Measurements from ENCODE around the gene SLC66A2.

SLC66A2 gene

DNA sequence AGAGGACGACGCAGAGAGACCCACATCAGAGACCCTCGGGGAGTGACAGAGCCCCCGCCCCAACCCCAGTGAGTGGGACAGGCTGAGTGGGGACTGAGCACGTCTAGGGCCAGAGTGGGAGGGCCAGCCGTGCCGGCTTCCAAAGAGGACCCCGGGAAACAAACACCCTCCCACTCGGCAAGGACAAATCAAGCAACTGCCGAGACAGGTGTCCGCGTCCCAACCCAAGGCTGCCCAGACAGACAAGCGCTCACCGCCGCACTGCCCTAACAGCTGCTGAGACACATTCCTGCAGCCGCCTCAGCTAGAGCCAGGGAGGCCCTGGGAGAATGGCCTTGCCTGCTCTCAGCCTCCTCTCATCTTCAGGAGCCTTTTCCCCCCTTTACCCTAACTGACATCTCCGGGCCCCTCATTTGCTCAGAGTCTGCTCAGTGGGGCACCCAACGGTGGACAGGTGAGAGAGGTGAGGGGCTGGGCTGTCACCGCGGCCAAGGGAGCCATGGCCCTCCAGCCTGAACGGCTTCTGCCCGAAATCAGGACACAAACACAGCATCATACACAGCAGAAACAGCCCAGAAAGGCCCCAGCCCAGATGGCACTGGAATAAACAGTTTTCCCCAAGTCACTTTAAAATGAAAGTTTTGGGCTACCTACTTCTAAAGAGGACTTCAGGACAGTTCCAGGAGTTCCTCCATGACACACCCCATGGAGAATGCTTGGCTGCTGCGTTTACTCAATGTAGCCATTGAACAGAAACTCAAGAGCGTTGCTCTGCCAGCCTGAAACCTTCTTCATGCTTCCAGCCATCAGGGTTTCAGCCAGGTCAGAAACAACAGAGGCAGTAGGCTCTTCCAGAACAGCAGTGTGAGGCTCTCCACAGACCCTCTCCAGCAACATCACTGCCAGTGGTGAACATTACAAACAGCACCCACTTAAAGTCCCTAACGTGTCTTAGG lies 23.6 kb downstream of the SLC66A2 start:
- DNase-seq, result peak in 17 of 42 donors; percentile 0 to 30 (median 9)
- intact Hi-C loops (cut with DNase I), result no loop called here

DNA sequence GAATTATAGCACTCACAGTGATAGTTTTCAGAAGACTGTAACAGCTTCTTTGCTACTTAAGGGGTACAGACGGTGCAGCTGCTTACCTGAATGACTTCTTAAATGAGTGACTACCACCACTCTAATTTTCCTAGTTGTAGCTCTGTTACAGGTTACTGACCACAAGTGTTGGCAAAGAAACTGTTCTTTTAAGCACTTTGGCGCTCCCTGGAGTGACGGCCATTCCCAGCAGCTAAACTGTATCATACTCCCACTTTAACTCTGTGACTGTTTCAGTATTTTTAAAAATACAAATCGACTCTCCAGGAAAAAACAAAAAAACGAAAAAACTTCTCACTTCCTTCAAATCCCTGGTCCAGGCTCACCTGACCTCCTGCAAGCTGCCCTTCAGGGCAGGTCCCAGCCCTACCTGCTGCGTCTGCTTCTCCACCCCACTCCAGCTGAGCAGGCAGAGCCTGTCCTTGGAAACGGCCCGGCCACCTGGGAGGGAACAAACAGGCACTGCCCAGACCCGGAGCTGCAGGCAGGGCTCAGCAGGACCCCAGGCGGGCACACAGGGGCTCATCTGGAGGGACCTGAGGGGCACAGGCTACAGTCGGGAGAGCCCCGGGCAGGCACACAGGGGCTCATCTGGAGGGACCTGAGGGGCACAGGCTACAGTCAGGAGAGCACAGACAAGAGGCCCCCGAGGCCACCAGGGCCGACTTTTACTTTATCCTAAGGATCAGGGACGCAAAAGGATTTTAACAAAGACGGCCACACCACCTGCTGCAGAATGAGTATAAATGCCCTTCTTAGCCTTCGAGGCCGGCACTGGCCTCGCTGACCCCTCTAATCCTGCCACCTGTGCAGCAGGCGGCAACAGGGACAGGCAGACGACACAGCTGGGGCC lies 24.5 kb downstream of the SLC66A2 start:
- intact Hi-C loops (cut with DNase I), result no loop called here
- peak in 18 of 42 donors; percentile 1 to 39 (median 6) for DNase-seq

DNA sequence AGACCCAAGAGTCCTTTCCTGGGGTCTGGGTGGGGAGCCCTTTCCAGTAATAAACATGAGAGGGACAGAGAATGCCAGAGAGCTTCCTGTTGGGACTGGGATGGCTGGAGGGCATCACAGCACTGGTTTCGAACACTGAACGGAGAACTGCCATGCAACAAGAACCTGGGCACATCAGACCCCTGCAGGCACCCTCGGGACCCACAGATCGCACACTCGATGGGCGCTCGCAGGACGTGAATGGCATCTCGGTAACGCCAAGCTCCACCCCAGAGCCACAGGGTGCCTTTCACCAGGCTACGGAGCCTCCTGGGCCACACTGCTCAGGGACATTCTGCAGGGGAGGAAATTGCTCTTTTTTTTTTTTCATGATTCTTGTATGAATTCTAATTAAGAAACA lies 25.1 kb downstream of the SLC66A2 start:
- peak in 19 of 42 donors; percentile 0 to 41 (median 7) for DNase-seq
- intact Hi-C loops (cut with DNase I), result no loop called here

GRCh38 chr18:79924814-79925731 lies 26.4 kb downstream of the SLC66A2 start:
- intact Hi-C loops (cut with DNase I), result no loop called here
- DNase-seq, result peak in 41 of 42 donors; percentile 30 to 88 (median 67)

DNA sequence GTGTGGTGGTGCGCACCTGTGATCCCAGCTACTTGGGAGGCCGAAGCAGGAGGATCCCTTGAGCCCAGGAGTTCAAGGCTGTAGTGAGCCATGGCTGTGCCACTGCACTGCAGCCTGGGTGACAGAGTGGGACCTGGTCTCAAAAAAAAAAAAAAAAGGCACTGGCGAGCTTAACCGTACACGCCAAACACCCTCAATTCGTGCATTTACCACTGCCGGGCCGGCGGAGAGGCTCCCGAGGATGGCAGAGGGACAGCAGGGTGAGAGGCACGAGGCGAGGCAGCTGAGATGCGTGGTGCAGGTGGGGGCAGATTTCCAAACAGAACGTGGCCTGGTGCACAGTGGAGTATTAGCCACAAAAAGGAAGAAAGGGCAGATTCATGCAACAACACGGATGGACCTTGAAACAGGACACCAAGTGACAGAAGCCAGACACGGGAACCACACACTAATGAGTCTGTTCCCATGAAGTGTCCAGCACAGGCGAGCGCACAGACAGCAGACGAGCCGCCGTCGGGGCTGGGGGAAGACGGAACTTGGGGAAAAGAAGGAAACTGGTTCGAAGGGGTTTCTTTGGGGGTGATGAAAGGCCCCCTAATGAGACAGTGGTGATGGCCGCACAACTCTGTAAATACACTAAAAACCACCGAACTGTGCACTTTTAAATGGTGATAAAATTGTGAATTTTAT lies 27.4 kb downstream of the SLC66A2 start:
- intact Hi-C loops (cut with DNase I), result no loop called here
- DNase-seq, result peak in 20 of 42 donors; percentile 2 to 42 (median 11)

GRCh38 chr18:79922971-79923411 lies 28.5 kb downstream of the SLC66A2 start:
- DNase-seq, result peak in 15 of 42 donors; percentile 1 to 33 (median 12)
- intact Hi-C loops (cut with DNase I), result no loop called here

DNA sequence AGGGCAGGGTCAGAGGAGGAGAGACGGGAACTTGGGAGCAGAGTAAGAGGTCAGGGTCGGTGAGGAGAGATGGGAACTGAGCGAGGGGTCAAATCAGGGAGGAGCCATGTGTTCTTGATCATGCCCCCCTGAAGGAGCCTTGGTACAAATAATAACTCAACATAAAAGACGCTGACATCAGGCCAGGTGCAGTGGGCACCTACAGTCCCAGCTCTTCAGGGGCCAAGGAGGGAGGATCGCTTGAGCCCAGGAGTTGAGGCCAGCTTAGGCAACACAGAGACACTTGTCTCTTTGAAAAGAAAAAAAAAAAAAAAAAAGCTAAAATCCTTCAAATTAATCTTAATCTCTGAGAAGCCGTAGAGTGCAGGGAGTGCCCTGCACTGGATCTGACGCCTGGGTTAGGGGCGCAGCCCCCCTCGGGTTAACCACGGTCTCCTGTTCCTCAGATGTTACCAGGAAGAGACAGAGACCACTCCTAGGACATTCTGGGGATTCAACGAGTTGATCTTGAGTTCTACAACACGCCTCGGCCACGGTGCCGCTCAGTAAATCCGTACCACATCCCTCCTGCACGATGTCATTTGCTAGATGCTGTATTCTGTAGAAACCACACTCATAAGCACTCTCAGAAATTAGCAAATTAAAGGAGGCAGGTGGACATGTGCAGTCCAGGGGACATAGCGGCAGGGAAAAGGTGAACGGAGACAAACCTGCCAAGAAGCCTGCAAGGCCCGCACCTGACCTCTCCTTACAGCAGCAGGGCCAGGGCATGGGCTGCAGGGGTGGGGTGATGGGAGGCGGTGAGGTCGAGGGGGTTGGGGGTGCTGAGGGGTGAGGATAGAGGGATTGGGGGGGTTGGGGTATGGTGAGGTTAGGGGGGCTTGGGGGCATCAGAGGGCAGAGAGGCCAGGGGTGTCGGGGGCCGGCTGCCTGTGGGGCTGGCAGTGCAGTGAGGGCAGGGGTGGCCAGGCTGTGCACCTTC lies 29.2 kb downstream of the SLC66A2 start:
- intact Hi-C loops (cut with DNase I), result no loop called here

DNA sequence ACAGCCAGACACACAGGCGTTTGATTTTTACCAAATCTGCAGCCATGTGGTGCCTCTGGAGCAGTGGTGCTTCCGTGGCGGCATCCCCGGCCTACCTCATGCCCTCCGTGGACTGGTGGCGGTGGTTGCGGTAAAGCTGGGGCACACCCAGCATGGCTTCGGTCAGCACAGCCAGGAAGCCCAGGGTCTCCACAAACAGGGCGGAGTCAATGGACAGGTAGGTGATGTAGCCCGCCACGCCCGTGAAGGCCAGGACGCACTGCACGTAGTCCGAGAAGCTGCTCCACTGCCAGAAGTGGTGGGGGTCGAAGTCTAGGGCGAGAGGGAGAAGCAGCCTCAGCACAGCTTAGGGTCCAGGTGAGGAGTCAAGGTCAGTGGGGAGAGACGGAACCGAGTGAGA lies 32.4 kb downstream of the SLC66A2 start:
- DNase-seq, result peak in 13 of 42 donors; percentile 2 to 30 (median 11)

More for the DNA sequence above, 29.2 kb downstream of the SLC66A2 start:
- DNase-seq, result peak in 11 of 42 donors; percentile 1 to 25 (median 10)

DNA sequence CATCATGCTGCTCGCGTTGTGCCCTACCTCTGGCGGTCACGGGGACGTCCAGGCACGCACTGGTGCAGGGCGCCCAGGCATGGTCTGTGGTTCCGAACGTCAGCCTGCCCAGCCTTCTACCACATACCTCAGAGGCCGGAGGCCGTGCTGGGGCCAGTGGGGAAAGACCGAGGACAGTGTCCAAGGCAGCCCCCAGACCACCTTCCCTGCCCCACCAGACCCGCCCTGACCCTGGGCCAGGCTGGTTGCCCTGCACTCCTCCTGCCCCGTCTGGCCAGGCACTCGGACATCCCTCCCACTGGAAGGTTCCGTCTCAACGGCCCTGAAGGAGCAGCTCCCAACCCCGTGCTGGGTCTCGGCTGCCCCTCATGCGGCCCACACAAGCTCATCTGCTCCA lies 32.8 kb downstream of the SLC66A2 start:
- peak in 11 of 42 donors; percentile 3 to 31 (median 11) for DNase-seq

More for the DNA sequence above, 32.4 kb downstream of the SLC66A2 start:
- intact Hi-C loops (cut with DNase I), result no loop called here

GRCh38 chr18:79917853-79918614 lies 33.4 kb downstream of the SLC66A2 start:
- DNase-seq, result peak in 10 of 42 donors; percentile 1 to 31 (median 9)
- intact Hi-C loops (cut with DNase I), result no loop called here

More for the DNA sequence above, 32.8 kb downstream of the SLC66A2 start:
- intact Hi-C loops (cut with DNase I), result no loop called here

GRCh38 chr18:79917169-79917852 lies 34.1 kb downstream of the SLC66A2 start:
- peak in 12 of 42 donors; percentile 2 to 35 (median 12) for DNase-seq

DNA sequence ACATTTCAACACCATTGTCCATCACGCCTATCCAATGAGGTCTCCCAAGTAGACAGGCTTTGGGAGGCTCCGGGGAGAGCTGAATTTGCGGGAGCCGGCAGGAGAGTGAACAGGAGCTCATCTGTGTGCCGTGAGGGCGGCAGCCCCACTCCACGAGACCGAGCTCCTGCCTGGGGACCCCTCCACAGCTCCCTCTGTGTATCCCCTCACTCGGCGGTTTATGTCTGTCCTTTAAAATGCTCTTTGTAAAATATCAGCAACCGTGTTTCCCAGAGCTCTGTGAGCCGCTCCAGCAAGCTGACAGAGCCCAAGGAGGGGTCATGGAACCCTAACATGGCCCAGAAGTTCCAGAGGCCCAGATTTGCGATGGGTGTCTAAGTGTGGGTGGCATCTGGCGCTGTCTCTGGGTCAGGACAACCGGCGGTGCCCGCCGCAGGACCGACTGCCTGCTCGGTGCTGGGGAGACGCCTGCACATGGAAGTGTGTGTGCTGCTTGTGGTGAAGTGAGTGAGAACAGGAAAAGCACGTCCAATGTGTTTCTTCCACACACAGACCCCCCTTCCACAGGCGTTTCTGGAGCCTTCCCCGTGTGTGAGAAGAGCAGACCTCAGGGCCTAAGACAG lies 34.8 kb downstream of the SLC66A2 start:
- peak in 8 of 42 donors; percentile 4 to 21 (median 8) for DNase-seq
- intact Hi-C loops (cut with DNase I), result no loop called here

More at GRCh38 chr18:79917169-79917852, 34.1 kb downstream of the SLC66A2 start:
- intact Hi-C loops (cut with DNase I), result no loop called here

DNA sequence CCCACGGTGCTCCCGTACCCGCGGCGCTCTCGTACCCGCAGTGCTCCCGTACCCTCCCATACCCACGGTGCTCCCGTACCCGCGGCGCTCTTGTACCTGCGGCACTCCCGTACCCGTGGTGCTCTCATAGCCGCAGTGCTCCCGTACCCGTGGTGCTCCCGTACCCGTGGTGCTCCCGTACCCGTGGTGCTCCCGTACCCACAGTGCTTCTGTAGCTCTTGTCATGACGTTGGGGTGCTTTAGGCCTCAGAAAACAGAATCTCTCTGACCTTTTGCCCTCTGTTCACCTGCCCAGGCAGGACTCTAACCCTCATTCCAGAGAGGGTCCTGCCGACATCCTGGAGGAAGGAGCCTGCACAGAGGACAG lies 35.3 kb downstream of the SLC66A2 start:
- intact Hi-C loops (cut with DNase I), result no loop called here
- DNase-seq, result peak in 1 of 42 donors; percentile 29
